ENCODE measurements around the gene INKA2.

DNA sequence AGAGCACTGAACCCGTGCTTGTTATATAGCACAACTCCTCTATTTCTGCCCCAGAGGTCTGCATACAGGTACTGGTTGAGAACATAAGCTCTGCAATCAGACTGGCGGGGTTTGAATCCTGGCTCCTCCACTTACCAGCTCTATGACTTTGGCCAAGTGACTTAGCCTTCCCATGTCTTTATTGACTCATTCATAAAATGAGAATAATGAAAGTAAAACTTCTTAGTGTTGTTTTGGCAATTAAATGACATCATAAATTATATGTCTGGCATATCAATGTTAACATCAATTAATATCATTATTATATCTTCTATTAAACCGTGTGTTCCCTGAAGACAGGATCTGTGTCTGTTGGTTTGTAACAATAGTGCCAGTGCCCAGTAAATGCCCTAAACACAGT lies 4.3 kb downstream of the INKA2 start:
- TF ChIP-seq, protein P1, sequence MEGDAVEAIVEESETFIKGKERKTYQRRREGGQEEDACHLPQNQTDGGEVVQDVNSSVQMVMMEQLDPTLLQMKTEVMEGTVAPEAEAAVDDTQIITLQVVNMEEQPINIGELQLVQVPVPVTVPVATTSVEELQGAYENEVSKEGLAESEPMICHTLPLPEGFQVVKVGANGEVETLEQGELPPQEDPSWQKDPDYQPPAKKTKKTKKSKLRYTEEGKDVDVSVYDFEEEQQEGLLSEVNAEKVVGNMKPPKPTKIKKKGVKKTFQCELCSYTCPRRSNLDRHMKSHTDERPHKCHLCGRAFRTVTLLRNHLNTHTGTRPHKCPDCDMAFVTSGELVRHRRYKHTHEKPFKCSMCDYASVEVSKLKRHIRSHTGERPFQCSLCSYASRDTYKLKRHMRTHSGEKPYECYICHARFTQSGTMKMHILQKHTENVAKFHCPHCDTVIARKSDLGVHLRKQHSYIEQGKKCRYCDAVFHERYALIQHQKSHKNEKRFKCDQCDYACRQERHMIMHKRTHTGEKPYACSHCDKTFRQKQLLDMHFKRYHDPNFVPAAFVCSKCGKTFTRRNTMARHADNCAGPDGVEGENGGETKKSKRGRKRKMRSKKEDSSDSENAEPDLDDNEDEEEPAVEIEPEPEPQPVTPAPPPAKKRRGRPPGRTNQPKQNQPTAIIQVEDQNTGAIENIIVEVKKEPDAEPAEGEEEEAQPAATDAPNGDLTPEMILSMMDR (IDR thresholded peaks at IDR 0.05): no peak
- TF ChIP-seq, protein P2, sequence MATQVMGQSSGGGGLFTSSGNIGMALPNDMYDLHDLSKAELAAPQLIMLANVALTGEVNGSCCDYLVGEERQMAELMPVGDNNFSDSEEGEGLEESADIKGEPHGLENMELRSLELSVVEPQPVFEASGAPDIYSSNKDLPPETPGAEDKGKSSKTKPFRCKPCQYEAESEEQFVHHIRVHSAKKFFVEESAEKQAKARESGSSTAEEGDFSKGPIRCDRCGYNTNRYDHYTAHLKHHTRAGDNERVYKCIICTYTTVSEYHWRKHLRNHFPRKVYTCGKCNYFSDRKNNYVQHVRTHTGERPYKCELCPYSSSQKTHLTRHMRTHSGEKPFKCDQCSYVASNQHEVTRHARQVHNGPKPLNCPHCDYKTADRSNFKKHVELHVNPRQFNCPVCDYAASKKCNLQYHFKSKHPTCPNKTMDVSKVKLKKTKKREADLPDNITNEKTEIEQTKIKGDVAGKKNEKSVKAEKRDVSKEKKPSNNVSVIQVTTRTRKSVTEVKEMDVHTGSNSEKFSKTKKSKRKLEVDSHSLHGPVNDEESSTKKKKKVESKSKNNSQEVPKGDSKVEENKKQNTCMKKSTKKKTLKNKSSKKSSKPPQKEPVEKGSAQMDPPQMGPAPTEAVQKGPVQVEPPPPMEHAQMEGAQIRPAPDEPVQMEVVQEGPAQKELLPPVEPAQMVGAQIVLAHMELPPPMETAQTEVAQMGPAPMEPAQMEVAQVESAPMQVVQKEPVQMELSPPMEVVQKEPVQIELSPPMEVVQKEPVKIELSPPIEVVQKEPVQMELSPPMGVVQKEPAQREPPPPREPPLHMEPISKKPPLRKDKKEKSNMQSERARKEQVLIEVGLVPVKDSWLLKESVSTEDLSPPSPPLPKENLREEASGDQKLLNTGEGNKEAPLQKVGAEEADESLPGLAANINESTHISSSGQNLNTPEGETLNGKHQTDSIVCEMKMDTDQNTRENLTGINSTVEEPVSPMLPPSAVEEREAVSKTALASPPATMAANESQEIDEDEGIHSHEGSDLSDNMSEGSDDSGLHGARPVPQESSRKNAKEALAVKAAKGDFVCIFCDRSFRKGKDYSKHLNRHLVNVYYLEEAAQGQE (IDR thresholded peaks at IDR 0.05; ENCODE audit: insufficient read depth in 1 of 2, low read depth in 2 of 2, low read length in 1 of 2): no peak
- TF ChIP-seq POLR2AphosphoS5 (IDR thresholded peaks at IDR 0.05; ENCODE audit: low read depth, low read length) (no peak), SIN3A (IDR thresholded peaks at IDR 0.05; ENCODE audit: borderline replicate concordance, insufficient read depth, low read depth, low read length) (no peak), TCF7L2 (IDR thresholded peaks at IDR 0.05; ENCODE audit: low read depth, low read length) (no peak)

Data from Panc1 (cell line).